OCI-LY1 (cell line): ENCODE data around the gene ANKH.

Source experiments
- H2AFZ ChIP-seq: fragments of 200-600 bp; sonication (generic), shearing (Covaris generic); 2 replicates; pipeline ENCODE4 v1.6.0; 2014; ENCODE audit warnings: antibody characterized with exemption, mild to moderate bottlenecking, low read length
- H3F3A ChIP-seq: fragments of 200-600 bp; sonication (generic), shearing (Covaris generic); 2 replicates; pipeline ENCODE4 v1.6.0; 2014; ENCODE audit warnings: mild to moderate bottlenecking, antibody characterized with exemption, low read length, moderate library complexity; ENCODE audit not compliant: insufficient read depth
- H3K27ac ChIP-seq: fragments of 200-600 bp; sonication (generic); 2 replicates; pipeline ENCODE4 v1.5.1; 2014; ENCODE audit warnings: low read length, mixed run types, mild to moderate bottlenecking, low read depth; ENCODE audit not compliant: poor library complexity, severe bottlenecking
- H3K27me3 ChIP-seq: fragments of 200-600 bp; sonication (generic); 2 replicates; pipeline ENCODE4 v1.6.0; 2014; ENCODE audit warnings: antibody characterized with exemption, mild to moderate bottlenecking, low read length, moderate library complexity; ENCODE audit not compliant: insufficient read depth
- H3K36me3 ChIP-seq: fragments of 200-600 bp; sonication (generic); 2 replicates; pipeline ENCODE4 v1.6.1; 2014; ENCODE audit warnings: mild to moderate bottlenecking, antibody characterized with exemption, low read length, moderate library complexity, mixed read lengths; ENCODE audit not compliant: insufficient read depth
- H3K4me1 ChIP-seq: fragments of 200-600 bp; sonication (generic); 2 replicates; pipeline ENCODE4 v1.5.1; 2014; ENCODE audit warnings: mild to moderate bottlenecking, low read length, moderate library complexity; ENCODE audit not compliant: insufficient read depth, severe bottlenecking
- H3K4me2 ChIP-seq: fragments of 200-600 bp; sonication (generic), shearing (Covaris generic); 2 replicates; pipeline ENCODE4 v1.6.1; 2014; ENCODE audit warnings: low read length
- H3K4me3 ChIP-seq: fragments of 200-600 bp; sonication (generic); 2 replicates; pipeline ENCODE4 v1.5.1; 2014; ENCODE audit warnings: low read length, low read depth, mild to moderate bottlenecking, mixed read lengths; ENCODE audit not compliant: poor library complexity, severe bottlenecking
- H3K79me2 ChIP-seq: fragments of 200-600 bp; shearing (Covaris generic); 2 replicates; pipeline ENCODE4 v1.6.1; 2016; ENCODE audit warnings: mixed run types, low read length, mixed read lengths; ENCODE audit not compliant: insufficient read depth
- H3K9ac ChIP-seq: fragments of 200-600 bp; sonication (generic), shearing (Covaris generic); 2 replicates; pipeline ENCODE4 v1.6.1; 2014; ENCODE audit warnings: mild to moderate bottlenecking, low read length, mixed read lengths
- H3K9me2 ChIP-seq: fragments of 200-600 bp; sonication (generic), shearing (Covaris generic); 2 replicates; pipeline ENCODE4 v1.6.1; 2014; ENCODE audit warnings: low read depth, mild to moderate bottlenecking, low read length, mixed read lengths
- H3K9me3 ChIP-seq: fragments of 200-600 bp; shearing (Covaris generic); 2 replicates; pipeline ENCODE4 v1.6.1; 2014; ENCODE audit warnings: low read length, mixed read lengths
- H4K20me1 ChIP-seq: fragments of 200-600 bp; sonication (generic), shearing (Covaris generic); 2 replicates; pipeline ENCODE4 v1.6.0; 2016; ENCODE audit warnings: mild to moderate bottlenecking, low read length; ENCODE audit not compliant: insufficient read depth
- CTCF ChIP-seq: fragments of 200-600 bp; sonication (generic), shearing (Covaris generic); IDR thresholded peaks from 2 replicates; pipeline ENCODE4 v1.5.1; 2017; ENCODE audit warnings: mild to moderate bottlenecking, antibody characterized with exemption, low read length, moderate library complexity, mixed read lengths
- EZH2 ChIP-seq: fragments of 200-600 bp; sonication (generic), shearing (Covaris generic); IDR thresholded peaks from 2 replicates; pipeline ENCODE4 v1.8.0; 2017; ENCODE audit warnings: borderline replicate concordance, mixed run types, mild to moderate bottlenecking, antibody characterized with exemption, low read length, moderate library complexity, mixed read lengths

ANKH gene

GRCh38 chr5:14662721-14663260 is 208.8 kb downstream of the ANKH start:
- no peaks in the 10 kb centered on the region for H3F3A ChIP-seq
- H3K27ac ChIP-seq = no peak overlapping the region
- H3K4me2 ChIP-seq = peak overlapping the region; percentile 88; the same call in 1 of the 2 replicates
- no peak overlapping the region for H3K9ac ChIP-seq
- peaks cover 17% of the 10 kb centered on the region for H3K36me3 ChIP-seq
- peaks cover 13% of the 10 kb centered on the region; the same call in 1 of the 2 replicates for H3K79me2 ChIP-seq
- H3K27me3 ChIP-seq = no peaks in the 10 kb centered on the region
- peaks cover 34% of the 10 kb centered on the region for H3K4me1 ChIP-seq
- H3K9me2 ChIP-seq = no peaks in the 10 kb centered on the region
- no peaks in the 10 kb centered on the region for H3K9me3 ChIP-seq
- no peak overlapping the region for H3K4me3 ChIP-seq
- H2AFZ ChIP-seq = no peak overlapping the region
- H4K20me1 ChIP-seq = no peaks in the 10 kb centered on the region
- TF ChIP-seq CTCF (no peak), EZH2 (no peak)

GRCh38 chr5:14660833-14661232 is 210.7 kb downstream of the ANKH start:
- H3K27me3 ChIP-seq = no peaks in the 10 kb centered on the region
- H3K4me2 ChIP-seq = no peak overlapping the region

DNA sequence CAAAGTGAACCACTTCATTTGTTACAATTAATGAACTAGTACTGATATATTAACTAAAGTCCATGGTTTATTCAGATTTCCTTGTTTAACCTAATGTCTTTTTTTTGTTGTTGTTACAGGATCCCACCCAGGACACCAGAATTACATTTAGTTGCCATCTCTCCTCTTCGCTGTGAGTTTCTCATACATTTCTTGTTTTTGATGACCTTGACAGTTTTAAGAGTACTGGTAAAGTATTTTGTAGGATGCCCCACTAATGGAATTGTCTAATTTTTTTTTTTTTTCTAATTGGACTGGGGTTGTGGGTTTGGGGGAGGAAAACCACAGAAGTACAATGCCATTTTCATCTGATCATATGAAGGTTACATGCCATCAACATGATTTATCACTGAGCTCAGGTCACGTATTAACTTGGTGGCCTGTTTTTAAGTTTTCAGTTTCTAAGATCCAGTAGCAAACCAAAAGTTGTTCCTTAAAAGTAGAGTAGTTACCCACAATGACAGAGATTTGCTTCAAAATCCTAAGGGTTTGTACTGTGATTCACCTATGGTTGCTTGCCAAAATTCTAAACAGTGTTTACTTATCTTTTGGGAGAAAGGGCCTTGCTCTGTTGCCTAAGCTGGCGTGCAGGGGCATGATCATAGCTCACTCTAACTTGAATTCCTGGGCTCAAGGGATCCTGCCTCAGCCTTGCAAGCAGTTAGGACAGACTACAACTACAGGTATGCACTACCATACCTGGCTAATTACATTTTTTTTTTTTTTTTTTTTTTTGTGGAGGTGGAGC is 211.6 kb downstream of the ANKH start:
- peaks cover 4% of the 10 kb centered on the region; the same call in 1 of the 2 replicates for H3K36me3 ChIP-seq
- H3K27me3 ChIP-seq = no peaks in the 10 kb centered on the region
- H3F3A ChIP-seq = no peaks in the 10 kb centered on the region
- H3K9me2 ChIP-seq = no peaks in the 10 kb centered on the region
- no peak overlapping the region for H3K9ac ChIP-seq
- H2AFZ ChIP-seq = no peak overlapping the region
- H3K79me2 ChIP-seq = no peaks in the 10 kb centered on the region
- H3K4me2 ChIP-seq = no peak overlapping the region
- H3K4me1 ChIP-seq = peaks cover 8% of the 10 kb centered on the region
- H3K9me3 ChIP-seq = no peaks in the 10 kb centered on the region
- H4K20me1 ChIP-seq = no peaks in the 10 kb centered on the region
- H3K4me3 ChIP-seq = no peak overlapping the region
- TF ChIP-seq EZH2 (no peak), CTCF (no peak)
- no peak overlapping the region for H3K27ac ChIP-seq

More at GRCh38 chr5:14660833-14661232, 210.7 kb downstream of the ANKH start:
- no peaks in the 10 kb centered on the region for H3K79me2 ChIP-seq
- H3K9ac ChIP-seq = no peak overlapping the region
- H3K9me2 ChIP-seq = no peaks in the 10 kb centered on the region
- H3F3A ChIP-seq = no peaks in the 10 kb centered on the region
- H3K9me3 ChIP-seq = no peaks in the 10 kb centered on the region
- no peaks in the 10 kb centered on the region for H4K20me1 ChIP-seq
- peaks cover 4% of the 10 kb centered on the region; the same call in 1 of the 2 replicates for H3K36me3 ChIP-seq
- no peak overlapping the region for H3K4me3 ChIP-seq
- peaks cover 14% of the 10 kb centered on the region for H3K4me1 ChIP-seq
- H2AFZ ChIP-seq = no peak overlapping the region
- TF ChIP-seq EZH2 (no peak), CTCF (no peak)
- H3K27ac ChIP-seq = no peak overlapping the region
